WTC11 (cell line): ENCODE results near the gene IL21R. TPM values are rescaled to one million over a fixed set of nuclear protein-coding genes. Genes with fewer than 3 reads are reported as not detected.
"Not testable (repeated sequence)": the region's sequence is repeated elsewhere in the genome, so short reads cannot be mapped to it uniquely, and the experiment has no call there.

ENCODE experiments used
- ATAC-seq: fragments of 200-7000 bp; cut with Tn5 transposase; 2 replicates; pipeline ENCODE4 v1.10.0; 2021; ENCODE audit warnings: mild to moderate bottlenecking, moderate library complexity
- CTCF ChIA-PET: fragments of 300-600 bp; sonication (Branson Sonifier 250); formaldehyde crosslinking; loops from one replicate; lab custom pipeline; 2021; ENCODE audit warnings: antibody characterized with exemption; lab: Charles Lee
- POLR2A ChIA-PET: fragments of 350-600 bp; sonication (Branson Sonifier 250); formaldehyde crosslinking; loops from one replicate; lab custom pipeline; 2021; ENCODE audit warnings: antibody characterized with exemption; lab: Charles Lee
- DNase-seq: peaks from one replicate; pipeline ENCODE4 v3.0.0; 2021; ENCODE audit warnings: low spot score
- H3K27ac Mint-ChIP-seq: 2 replicates; pipeline ENCODE4 v1.8.0; 2021; ENCODE audit warnings: mixed read lengths
- H3K27me3 Mint-ChIP-seq: 2 replicates; pipeline ENCODE4 v1.8.0; 2021; ENCODE audit warnings: low read depth, mild to moderate bottlenecking, moderate library complexity, mixed read lengths
- H3K36me3 Mint-ChIP-seq: 2 replicates; pipeline ENCODE4 v1.8.0; 2021; ENCODE audit warnings: mixed read lengths
- H3K4me1 Mint-ChIP-seq: 2 replicates; pipeline ENCODE4 v1.8.0; 2022; ENCODE audit warnings: mixed read lengths
- H3K4me3 Mint-ChIP-seq: 2 replicates; pipeline ENCODE4 v1.8.0; 2021; ENCODE audit warnings: mild to moderate bottlenecking, moderate library complexity, mixed read lengths
- H3K9me3 Mint-ChIP-seq: 2 replicates; pipeline ENCODE4 v1.8.0; 2021; ENCODE audit warnings: mixed read lengths
- CREM ChIP-seq: sonication (generic); formaldehyde crosslinking; IDR thresholded peaks from 2 replicates; pipeline ENCODE4 v1.8.1; 2022; ENCODE audit warnings: mild to moderate bottlenecking, missing genetic modification reagents, moderate library complexity
- CTCF ChIP-seq: fragments of 200-600 bp; IDR thresholded peaks from 2 replicates; pipeline ENCODE4 v1.8.0; 2022; ENCODE audit warnings: antibody characterized with exemption
- ESRRA ChIP-seq: sonication (generic); formaldehyde crosslinking; IDR thresholded peaks from 2 replicates; pipeline ENCODE4 v1.8.1; 2022; ENCODE audit warnings: mild to moderate bottlenecking, missing genetic modification reagents, borderline replicate concordance
- FOXP4 ChIP-seq: sonication (generic); formaldehyde crosslinking; IDR thresholded peaks from 2 replicates; pipeline ENCODE4 v1.8.0; 2022; ENCODE audit warnings: mild to moderate bottlenecking, missing genetic modification reagents
- IRF2 ChIP-seq: sonication (generic); formaldehyde crosslinking; IDR thresholded peaks from 2 replicates; pipeline ENCODE4 v1.8.0; 2022; ENCODE audit warnings: low read depth, missing genetic modification reagents, borderline replicate concordance
- KAT7 ChIP-seq: sonication (generic); formaldehyde crosslinking; IDR thresholded peaks from 2 replicates; pipeline ENCODE4 v1.8.1; 2023; ENCODE audit warnings: missing genetic modification reagents, mild to moderate bottlenecking, borderline replicate concordance
- MLX ChIP-seq: sonication (generic); formaldehyde crosslinking; IDR thresholded peaks from 2 replicates; pipeline ENCODE4 v1.8.1; 2023; ENCODE audit warnings: mild to moderate bottlenecking, missing genetic modification reagents, moderate library complexity
- MXD4 ChIP-seq: fragments of 250-450 bp; sonication (Bioruptor Pico); IDR thresholded peaks from 2 replicates; pipeline ENCODE4 v1.8.0; 2021; ENCODE audit warnings: mild to moderate bottlenecking, moderate library complexity, borderline replicate concordance
- NR3C1 ChIP-seq: sonication (generic); formaldehyde crosslinking; conservative IDR thresholded peaks from 2 replicates; pipeline ENCODE4 v1.8.1; 2023; ENCODE audit warnings: low read depth, mild to moderate bottlenecking, missing genetic modification reagents
- SOX15 ChIP-seq: fragments of 250-450 bp; sonication (Bioruptor Pico); IDR thresholded peaks from 2 replicates; pipeline ENCODE4 v1.9.0; 2021; ENCODE audit warnings: mild to moderate bottlenecking
- ZNF263 ChIP-seq: sonication (generic); formaldehyde crosslinking; IDR thresholded peaks from 2 replicates; pipeline ENCODE4 v1.8.1; 2022; ENCODE audit warnings: low read depth, mild to moderate bottlenecking, moderate library complexity, missing genetic modification reagents
- ZNF425 ChIP-seq: fragments of 250-450 bp; sonication (Bioruptor Pico); conservative IDR thresholded peaks from 2 replicates; pipeline ENCODE4 v1.9.0; 2021; ENCODE audit warnings: mild to moderate bottlenecking
- ZNF532 ChIP-seq: fragments of 250-450 bp; sonication (Bioruptor Pico); IDR thresholded peaks from 2 replicates; pipeline ENCODE4 v1.9.0; 2021; ENCODE audit warnings: mild to moderate bottlenecking, borderline replicate concordance
- ZSCAN18 ChIP-seq: fragments of 250-450 bp; sonication (Bioruptor Pico); IDR thresholded peaks from 2 replicates; pipeline ENCODE4 v2.1.2; 2022; ENCODE audit warnings: mild to moderate bottlenecking, moderate library complexity
- total RNA-seq: library from RNA; stranded (reverse); gene quantifications from 3 replicates; pipeline ENCODE4 v1.2.3, GENCODE V29; 2021

The IL21R gene
- total RNA-seq, 1 experiment from 2014 or later, result 0.70 TPM

- H3K36me3 Mint-ChIP-seq, CTCF ChIA-PET, ATAC-seq, H3K27me3 Mint-ChIP-seq, DNase-seq, H3K4me3 Mint-ChIP-seq, H3K27ac Mint-ChIP-seq: not testable (repeated sequence)
- POLR2A ChIA-PET, result interaction anchor here (0.6 kb wide), 1 partner anchor 171 kb away, joined by 5 read pairs; no protein-coding TSS in a partner anchor
- Mint-ChIP-seq H3K9me3 (peaks cover 11% of the 10 kb centered on the region), H3K4me1 (peaks cover 16% of the 10 kb centered on the region)
Observed at GRCh38 chr16:27398341-27398893, 3.6 kb upstream of the IL21R start.

- ATAC-seq (no peak), DNase-seq (no peak)
- ChIA-PET CTCF (no interaction called here), POLR2A (interaction anchor here (0.6 kb wide), 1 partner anchor 172 kb away, joined by 5 read pairs; no protein-coding TSS in a partner anchor)
- peaks cover 11% of the 10 kb centered on the region for H3K9me3 Mint-ChIP-seq
- H3K27me3 Mint-ChIP-seq, result no peaks in the 10 kb centered on the region; the same call in 1 of the 2 replicates
- H3K4me1 Mint-ChIP-seq, result peaks cover 16% of the 10 kb centered on the region
- no peaks in the 10 kb centered on the region for H3K36me3 Mint-ChIP-seq
- TF ChIP-seq ESRRA (no peak), SOX15 (CRISPR knock-in tag) (no peak), CREM (CRISPR knock-in tag) (no peak), MLX (CRISPR knock-in tag) (no peak), ZSCAN18 (CRISPR knock-in tag) (no peak), ZNF263 (CRISPR knock-in tag) (no peak), FOXP4 (CRISPR knock-in tag) (no peak), MXD4 (no peak), ZNF425 (CRISPR knock-in tag) (no peak), IRF2 (no peak), CTCF (no peak), KAT7 (CRISPR knock-in tag) (no peak), ZNF532 (CRISPR knock-in tag) (no peak), NR3C1 (CRISPR knock-in tag) (no peak)
- no peak overlapping the region for H3K4me3 Mint-ChIP-seq
- no peak overlapping the region; the same call in 1 of the 2 replicates for H3K27ac Mint-ChIP-seq
Observed at GRCh38 chr16:27398894-27399853, 2.8 kb upstream of the IL21R start.
